Activated CD4-positive, alpha-beta memory T cell treated with anti-CD3 and anti-CD28 coated beads for 36 hours (primary cell): Measurements from ENCODE around the gene IRAK2. TPM values are rescaled to one million over a fixed set of nuclear protein-coding genes. Genes with fewer than 3 reads are reported as not detected.

Experiments used
- CTCF ChIA-PET: fragments of 350-600 bp; sonication (Branson Sonifier 250); formaldehyde crosslinking; loops from one replicate; lab custom pipeline; 2021; ENCODE audit warnings: antibody characterized with exemption, inconsistent platforms; lab: Charles Lee
- POLR2A ChIA-PET: fragments of 350-600 bp; sonication (Branson Sonifier 250); formaldehyde crosslinking; loops from one replicate; lab custom pipeline; 2021; ENCODE audit warnings: antibody characterized with exemption; lab: Charles Lee
- DNase-seq: peaks from one replicate; pipeline ENCODE4 v3.0.0-alpha.2; 2020
- H3K27ac Mint-ChIP-seq: one replicate; pipeline ENCODE4 v1.8.0; 2021; ENCODE audit warnings: mixed read lengths
- H3K27me3 Mint-ChIP-seq: one replicate; pipeline ENCODE4 v1.8.0; 2021; ENCODE audit warnings: mixed read lengths
- H3K36me3 Mint-ChIP-seq: one replicate; pipeline ENCODE4 v1.8.0; 2021; ENCODE audit warnings: mixed read lengths
- H3K4me1 Mint-ChIP-seq: one replicate; pipeline ENCODE4 v1.8.0; 2021; ENCODE audit warnings: low read depth, mixed read lengths
- H3K4me3 Mint-ChIP-seq: one replicate; pipeline ENCODE4 v1.8.0; 2021; ENCODE audit warnings: mild to moderate bottlenecking, mixed read lengths
- H3K9me3 Mint-ChIP-seq: one replicate; pipeline ENCODE4 v1.8.0; 2021; ENCODE audit warnings: mixed read lengths
- intact Hi-C: fragments of 100-400 bp; cut with micrococcal nuclease; formaldehyde crosslinking; loops from one replicate; pipeline ENCODE4 v1.15.1; 2023
- total RNA-seq, 2 experiments: library from RNA; stranded (reverse); gene quantifications; one replicate each; pipeline ENCODE4 v1.2.3, GENCODE V29; 2021

IRAK2 gene
- total RNA-seq, 2 experiments from 2014 or later, result 7.3 to 8.3 TPM

DNA sequence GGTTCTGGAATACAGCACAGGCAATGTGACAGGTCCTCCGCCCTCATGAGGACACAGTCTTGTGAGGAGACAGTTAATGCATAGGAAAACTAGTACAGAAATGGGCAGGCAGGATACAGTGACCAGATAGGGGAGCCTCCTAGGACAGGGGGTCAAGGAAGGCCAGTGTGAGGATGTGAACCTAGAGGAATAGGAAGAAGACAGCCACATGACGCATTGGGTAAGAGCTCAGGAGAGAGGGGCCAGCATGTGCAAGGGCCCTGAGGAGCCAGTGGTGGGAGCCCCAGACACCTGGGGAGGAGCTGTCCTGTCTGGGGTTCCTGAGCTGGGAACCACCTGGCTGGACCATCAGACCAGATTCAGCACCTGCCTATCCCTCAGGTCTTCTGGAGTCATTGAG is 15.6 kb downstream of the IRAK2 start:
- CTCF ChIA-PET, result no interaction called here
- H3K4me1 Mint-ChIP-seq, result peaks cover 6% of the 10 kb centered on the region
- intact Hi-C loops, result no loop called here
- DNase-seq, result no peak
- H3K36me3 Mint-ChIP-seq, result peaks cover 9% of the 10 kb centered on the region
- POLR2A ChIA-PET, result no interaction called here
- no peaks in the 10 kb centered on the region for H3K27me3 Mint-ChIP-seq
- H3K4me3 Mint-ChIP-seq, result no peak overlapping the region
- no peak overlapping the region for H3K27ac Mint-ChIP-seq
- no peaks in the 10 kb centered on the region for H3K9me3 Mint-ChIP-seq

DNA sequence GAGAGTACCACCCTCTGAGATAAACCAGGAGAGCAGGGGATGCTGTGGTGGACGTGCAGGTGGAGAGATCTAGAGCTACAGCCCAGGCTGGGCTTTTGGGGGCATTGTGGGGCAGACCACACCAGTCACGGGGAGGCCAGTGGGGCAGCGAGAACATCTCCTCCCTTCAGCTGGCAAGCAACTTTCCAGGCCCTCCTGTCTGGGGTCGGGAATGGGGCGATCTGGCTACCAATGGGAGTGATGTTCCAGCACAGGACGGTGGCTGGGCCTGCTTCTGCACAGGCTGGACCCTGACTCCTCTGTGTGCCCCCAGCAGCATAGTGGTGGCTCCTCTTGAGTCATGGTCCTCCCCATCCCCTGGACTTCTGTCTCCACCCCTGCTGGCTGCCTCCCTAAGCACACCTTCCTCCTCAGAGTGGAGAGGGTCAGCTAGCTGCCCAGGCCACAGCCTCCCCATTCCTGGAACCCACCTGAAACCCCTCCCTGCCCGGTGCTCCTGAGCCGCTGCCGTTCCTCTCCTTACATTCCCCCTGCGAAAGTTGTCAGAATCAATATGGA is 16.1 kb downstream of the IRAK2 start:
- H3K36me3 Mint-ChIP-seq, result peaks cover 9% of the 10 kb centered on the region
- no peak overlapping the region for H3K4me3 Mint-ChIP-seq
- no peaks in the 10 kb centered on the region for H3K27me3 Mint-ChIP-seq
- DNase-seq, result no peak
- H3K4me1 Mint-ChIP-seq, result peaks cover 9% of the 10 kb centered on the region
- intact Hi-C loops, result no loop called here
- H3K9me3 Mint-ChIP-seq, result no peaks in the 10 kb centered on the region
- CTCF ChIA-PET, result no interaction called here
- H3K27ac Mint-ChIP-seq, result no peak overlapping the region
- POLR2A ChIA-PET, result no interaction called here

DNA sequence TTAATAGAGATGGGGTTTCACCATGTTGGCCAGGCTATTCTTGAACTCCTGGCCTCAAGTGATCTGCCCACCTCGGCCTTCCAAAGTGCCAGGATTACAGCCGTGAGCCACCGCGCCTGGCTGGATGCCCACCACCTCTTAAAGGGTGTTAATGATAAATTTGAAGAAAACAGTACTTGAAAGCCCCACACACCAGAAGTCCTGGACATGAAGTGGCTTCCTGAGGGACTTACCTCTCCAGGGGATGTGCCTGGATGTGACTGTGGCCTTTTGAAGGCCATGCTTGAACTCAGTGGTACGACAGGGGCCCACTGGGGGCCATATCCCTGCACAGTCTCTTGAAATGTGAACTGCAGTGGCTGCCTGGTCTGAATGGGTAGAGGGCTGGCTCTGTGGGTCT is 18.2 kb downstream of the IRAK2 start:
- ChIA-PET POLR2A (no interaction called here), CTCF (no interaction called here)
- peaks cover 12% of the 10 kb centered on the region for H3K36me3 Mint-ChIP-seq
- no peaks in the 10 kb centered on the region for H3K27me3 Mint-ChIP-seq
- intact Hi-C loops, result no loop called here
- no peak for DNase-seq
- H3K9me3 Mint-ChIP-seq, result no peaks in the 10 kb centered on the region
- H3K4me1 Mint-ChIP-seq, result peaks cover 30% of the 10 kb centered on the region
- no peak overlapping the region for H3K4me3 Mint-ChIP-seq
- H3K27ac Mint-ChIP-seq, result no peak overlapping the region

DNA sequence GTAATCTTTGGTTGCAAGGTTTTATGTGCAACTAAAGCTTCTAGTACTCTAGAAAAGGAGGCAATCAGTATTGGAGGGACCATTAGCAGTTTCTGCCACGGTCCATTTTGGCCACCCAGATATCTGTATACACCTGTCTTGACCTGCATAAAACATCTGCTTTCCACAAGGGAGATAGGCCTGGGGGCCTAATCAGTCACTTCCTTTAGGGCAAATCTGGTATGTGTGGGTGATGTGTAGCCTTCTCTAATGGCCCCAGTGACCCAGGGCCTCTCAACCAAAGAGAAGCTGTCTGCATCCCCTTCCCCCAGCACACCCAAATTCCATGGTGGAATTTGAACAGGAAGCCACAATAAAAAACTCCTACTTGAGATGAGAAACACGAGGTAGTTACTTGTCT is 19.5 kb downstream of the IRAK2 start:
- H3K9me3 Mint-ChIP-seq, result no peaks in the 10 kb centered on the region
- no peak overlapping the region for H3K4me3 Mint-ChIP-seq
- intact Hi-C loops, result no loop called here
- H3K27ac Mint-ChIP-seq, result peak overlapping the region; percentile 20
- H3K27me3 Mint-ChIP-seq, result no peaks in the 10 kb centered on the region
- CTCF ChIA-PET, result interaction anchor here (0.6 kb wide), 1 partner anchor 38 kb away, joined by 4 read pairs; no protein-coding TSS in a partner anchor
- POLR2A ChIA-PET, result no interaction called here
- H3K4me1 Mint-ChIP-seq, result peaks cover 34% of the 10 kb centered on the region
- H3K36me3 Mint-ChIP-seq, result peaks cover 9% of the 10 kb centered on the region
- no peak for DNase-seq

DNA sequence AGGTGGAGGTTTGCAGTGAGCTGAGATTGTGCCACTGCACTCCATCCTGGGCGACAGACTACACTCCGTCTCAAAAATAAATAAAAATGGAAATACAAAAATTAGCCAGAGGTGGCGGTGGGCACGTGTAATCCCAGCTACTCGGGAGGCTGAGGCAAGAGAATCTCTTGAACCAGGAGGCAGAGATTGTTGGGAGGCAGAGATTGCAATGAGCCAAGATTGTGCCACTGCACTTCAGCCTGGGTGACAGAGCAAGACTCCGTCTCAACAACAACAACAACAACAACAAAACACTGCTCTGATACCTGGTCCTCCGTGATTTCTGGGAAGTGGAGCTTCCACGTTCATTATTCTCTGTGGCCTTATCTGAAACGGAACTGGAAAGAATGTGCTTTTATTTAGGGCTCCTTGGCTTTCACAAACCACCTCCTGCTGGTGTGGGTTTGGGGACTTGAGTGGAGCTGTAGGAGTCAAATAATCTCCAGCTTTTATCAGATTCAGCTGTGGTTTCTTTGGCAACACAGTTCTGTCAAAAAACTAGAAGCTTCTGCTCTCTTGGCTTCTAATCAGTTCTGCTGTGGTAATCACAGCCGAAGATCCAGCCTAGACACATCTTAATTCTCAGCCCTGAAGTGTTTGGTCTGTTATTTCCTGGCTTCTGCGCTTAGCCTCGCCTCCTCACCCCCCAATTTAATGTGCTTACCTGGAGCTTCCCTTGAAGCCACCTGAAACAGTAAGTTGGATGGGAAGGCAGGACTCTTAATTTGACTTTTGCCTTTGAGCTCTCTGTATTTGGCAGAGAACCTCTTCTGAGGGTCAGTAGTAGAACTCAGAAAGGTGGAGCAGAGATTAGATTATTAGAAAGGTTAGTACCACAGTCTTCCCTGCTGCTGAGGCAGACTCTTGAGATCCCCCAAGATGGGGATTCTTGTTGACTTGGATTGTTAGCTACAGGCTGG is 21.4 kb downstream of the IRAK2 start:
- intact Hi-C loops, result no loop called here
- CTCF ChIA-PET, result interaction anchor here (0.6 to 1.6 kb wide), 9 partner anchors 10 to 393 kb away, joined by 3 to 5 read pairs (median 4); partner anchors contain the start of gene ARPC4
- peak overlapping the region; percentile 17 for H3K4me3 Mint-ChIP-seq
- H3K27ac Mint-ChIP-seq, result peak overlapping the region; percentile 80
- H3K27me3 Mint-ChIP-seq, result no peaks in the 10 kb centered on the region
- DNase-seq, result no peak
- H3K9me3 Mint-ChIP-seq, result no peaks in the 10 kb centered on the region
- H3K36me3 Mint-ChIP-seq, result peaks cover 7% of the 10 kb centered on the region
- H3K4me1 Mint-ChIP-seq, result peaks cover 48% of the 10 kb centered on the region
- POLR2A ChIA-PET, result interaction anchor here (0.6 to 1.4 kb wide), 5 partner anchors 13 to 57 kb away, joined by 3 to 4 read pairs (median 3); partner anchors contain the start of gene IRAK2

DNA sequence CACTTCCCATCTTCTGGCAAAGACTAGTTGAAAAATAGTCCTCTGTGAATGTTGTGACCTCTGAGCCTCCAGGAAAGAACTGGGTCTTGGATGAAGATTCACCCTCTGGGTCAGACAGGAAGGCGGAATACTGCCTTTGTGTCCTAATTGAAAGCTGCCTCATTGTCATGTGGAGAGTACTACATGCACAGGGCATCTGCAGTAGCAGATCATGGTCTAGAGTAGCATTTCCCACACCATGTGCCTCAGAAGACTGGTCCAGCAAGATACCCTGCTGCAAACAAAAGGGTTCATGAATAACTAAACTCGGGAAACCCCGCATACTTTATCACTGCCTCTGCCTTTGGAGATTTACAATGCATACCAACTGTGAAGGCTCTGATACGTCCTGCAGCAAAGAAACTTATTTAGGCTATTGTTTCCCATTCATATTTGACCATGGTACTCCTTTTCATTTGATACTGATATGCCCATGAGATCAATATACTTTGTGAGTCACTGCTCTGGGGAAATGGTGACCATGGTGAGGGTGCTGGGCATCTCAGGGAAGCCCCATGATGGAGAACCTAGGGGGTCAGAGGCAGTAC is 22.7 kb downstream of the IRAK2 start:
- no peak for DNase-seq
- Mint-ChIP-seq H3K4me3 (no peak overlapping the region), H3K27me3 (no peaks in the 10 kb centered on the region), H3K36me3 (peaks cover 7% of the 10 kb centered on the region), H3K27ac (peak overlapping the region; percentile 52), H3K4me1 (peaks cover 61% of the 10 kb centered on the region), H3K9me3 (no peaks in the 10 kb centered on the region)
- ChIA-PET CTCF (interaction anchor here (1.0 kb wide), 1 partner anchor 76 kb away, joined by 5 read pairs; no protein-coding TSS in a partner anchor), POLR2A (interaction anchor here (1.1 to 1.4 kb wide), 3 partner anchors 12 to 41 kb away, joined by 3 to 4 read pairs (median 3); partner anchors contain the start of gene IRAK2)
- intact Hi-C loops, result no loop called here

DNA sequence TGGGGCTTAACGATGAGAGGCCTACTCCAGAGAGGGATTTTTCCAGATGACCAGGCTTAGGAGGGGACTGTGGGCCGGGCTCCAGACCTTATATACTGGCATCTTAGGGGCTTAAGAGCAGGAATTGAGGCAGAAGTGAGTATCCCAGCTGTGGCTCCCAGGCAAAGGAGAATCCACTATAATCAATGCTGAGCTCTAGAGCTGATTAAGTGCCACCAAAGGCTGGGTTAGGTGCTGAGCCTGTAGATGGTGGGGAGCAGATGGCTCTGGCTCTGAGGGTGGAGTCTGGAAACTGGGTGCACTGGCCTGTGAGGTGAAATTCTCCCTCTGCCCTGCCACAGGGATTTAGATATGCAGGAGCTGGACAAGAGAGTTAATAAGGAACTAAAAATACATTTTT is 23.2 kb downstream of the IRAK2 start:
- no peak overlapping the region for H3K4me3 Mint-ChIP-seq
- POLR2A ChIA-PET, result no interaction called here
- CTCF ChIA-PET, result interaction anchor here (0.6 to 1.2 kb wide), 2 partner anchors 36 to 76 kb away, joined by 3 to 4 read pairs; no protein-coding TSS in a partner anchor

DNA sequence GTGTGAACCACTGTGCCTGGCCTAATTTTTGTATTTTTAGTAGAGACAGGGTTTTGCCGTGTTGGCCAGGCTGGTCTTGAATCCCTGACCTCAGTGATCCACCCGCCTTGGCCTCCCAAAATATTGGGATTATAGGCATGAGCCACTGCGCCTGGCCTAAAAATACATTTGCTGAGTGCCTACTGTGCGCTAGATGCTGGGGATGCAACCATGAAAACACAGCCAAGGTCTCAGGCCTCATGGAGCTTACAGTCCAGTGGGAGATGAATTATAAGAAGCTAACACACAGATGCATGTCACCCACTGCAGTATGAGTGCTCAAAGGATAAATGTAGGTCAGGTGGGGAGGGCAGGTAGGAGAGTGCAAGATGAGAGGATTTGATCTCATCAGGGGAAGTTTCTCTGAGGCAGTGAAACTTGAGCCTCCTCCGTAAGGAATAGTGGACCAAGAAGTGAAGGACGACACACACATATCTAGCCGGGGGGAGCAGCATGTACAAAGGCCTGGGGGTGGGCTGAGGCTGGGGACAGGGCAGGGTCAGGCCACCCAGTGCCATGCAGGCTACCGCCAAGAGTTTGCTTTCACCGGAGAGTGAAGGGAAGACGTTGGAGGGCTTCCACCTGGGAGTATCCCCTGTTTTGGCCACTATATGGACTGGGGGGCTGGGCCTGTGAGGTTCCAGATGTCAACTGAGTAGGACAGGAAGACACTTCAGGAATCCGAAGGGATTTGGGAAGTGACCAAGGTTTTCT is 24.3 kb downstream of the IRAK2 start:
- Mint-ChIP-seq H3K9me3 (no peaks in the 10 kb centered on the region), H3K27me3 (no peaks in the 10 kb centered on the region), H3K4me3 (no peak overlapping the region), H3K27ac (peak overlapping the region; percentile 89), H3K36me3 (peaks cover 7% of the 10 kb centered on the region), H3K4me1 (peaks cover 77% of the 10 kb centered on the region)
- DNase-seq, result no peak
- ChIA-PET POLR2A (interaction anchor here (2.0 kb wide), 1 partner anchor 10 kb away, joined by 7 read pairs; no protein-coding TSS in a partner anchor), CTCF (interaction anchor here (1.2 to 2.0 kb wide), 3 partner anchors 12 to 75 kb away, joined by 4 to 6 read pairs (median 4); no protein-coding TSS in a partner anchor)
- intact Hi-C loops, result loop anchor here (2.0 kb wide), 1 partner anchor 14 kb away; no protein-coding TSS in a partner anchor

More for the DNA sequence above, 23.2 kb downstream of the IRAK2 start:
- Mint-ChIP-seq H3K4me1 (peaks cover 66% of the 10 kb centered on the region), H3K9me3 (no peaks in the 10 kb centered on the region), H3K27me3 (no peaks in the 10 kb centered on the region), H3K36me3 (peaks cover 7% of the 10 kb centered on the region), H3K27ac (peak overlapping the region; percentile 52)
- intact Hi-C loops, result loop anchor here (2.0 kb wide), 1 partner anchor 15 kb away; no protein-coding TSS in a partner anchor
- no peak for DNase-seq

DNA sequence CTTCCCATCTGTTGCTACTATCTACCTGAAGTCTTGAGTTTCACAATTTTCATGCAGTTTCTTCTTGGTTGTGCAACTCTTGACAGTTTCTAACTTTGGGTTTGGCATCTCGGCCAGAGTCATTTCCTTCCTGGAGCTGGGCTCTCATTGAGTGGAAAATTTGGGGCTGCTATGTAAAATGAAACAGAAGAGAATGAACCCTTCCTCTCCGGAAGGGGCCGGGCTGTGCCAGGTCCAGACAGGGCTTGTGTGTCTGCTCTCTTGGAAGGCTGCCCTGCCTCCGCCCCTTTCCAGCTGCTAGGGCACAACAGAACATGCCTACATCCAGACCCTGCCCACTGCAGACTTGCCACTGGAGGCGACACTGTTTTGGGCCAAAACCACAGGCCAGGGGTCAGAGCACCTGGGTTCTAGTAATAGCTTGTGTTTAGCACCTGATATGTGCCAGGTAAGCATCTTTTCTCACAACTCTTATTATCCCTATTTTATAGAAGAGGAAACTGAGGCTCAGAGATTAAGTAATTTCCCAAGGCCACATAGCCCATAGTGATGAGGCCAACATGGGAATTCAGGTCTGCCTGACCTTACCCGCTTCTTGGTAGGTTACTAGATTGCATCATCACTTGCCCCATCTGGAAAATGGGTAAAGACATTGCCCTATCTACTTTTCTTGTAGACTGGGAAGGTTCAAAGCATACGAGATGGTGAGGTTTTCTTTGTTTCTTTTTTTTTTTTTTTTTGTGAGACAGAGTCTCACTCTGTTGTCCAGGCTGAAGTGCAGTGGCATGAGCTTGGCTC is 25.0 kb downstream of the IRAK2 start:
- peak overlapping the region; percentile 9 for H3K4me3 Mint-ChIP-seq
- DNase-seq, result peak; percentile 77
- H3K4me1 Mint-ChIP-seq, result peaks cover 82% of the 10 kb centered on the region
- H3K36me3 Mint-ChIP-seq, result peaks cover 4% of the 10 kb centered on the region
- intact Hi-C loops, result loop anchor here (2.0 to 5.0 kb wide), 2 partner anchors 13 to 133 kb away; partner anchors contain the start of gene SEC13
- peak overlapping the region; percentile 89 for H3K27ac Mint-ChIP-seq
- POLR2A ChIA-PET, result interaction anchor here (2.0 kb wide), 1 partner anchor 9 kb away, joined by 7 read pairs; no protein-coding TSS in a partner anchor
- CTCF ChIA-PET, result interaction anchor here (0.9 to 2.0 kb wide), 4 partner anchors 9 to 74 kb away, joined by 4 to 6 read pairs (median 6); no protein-coding TSS in a partner anchor
- H3K9me3 Mint-ChIP-seq, result no peaks in the 10 kb centered on the region
- no peaks in the 10 kb centered on the region for H3K27me3 Mint-ChIP-seq

DNA sequence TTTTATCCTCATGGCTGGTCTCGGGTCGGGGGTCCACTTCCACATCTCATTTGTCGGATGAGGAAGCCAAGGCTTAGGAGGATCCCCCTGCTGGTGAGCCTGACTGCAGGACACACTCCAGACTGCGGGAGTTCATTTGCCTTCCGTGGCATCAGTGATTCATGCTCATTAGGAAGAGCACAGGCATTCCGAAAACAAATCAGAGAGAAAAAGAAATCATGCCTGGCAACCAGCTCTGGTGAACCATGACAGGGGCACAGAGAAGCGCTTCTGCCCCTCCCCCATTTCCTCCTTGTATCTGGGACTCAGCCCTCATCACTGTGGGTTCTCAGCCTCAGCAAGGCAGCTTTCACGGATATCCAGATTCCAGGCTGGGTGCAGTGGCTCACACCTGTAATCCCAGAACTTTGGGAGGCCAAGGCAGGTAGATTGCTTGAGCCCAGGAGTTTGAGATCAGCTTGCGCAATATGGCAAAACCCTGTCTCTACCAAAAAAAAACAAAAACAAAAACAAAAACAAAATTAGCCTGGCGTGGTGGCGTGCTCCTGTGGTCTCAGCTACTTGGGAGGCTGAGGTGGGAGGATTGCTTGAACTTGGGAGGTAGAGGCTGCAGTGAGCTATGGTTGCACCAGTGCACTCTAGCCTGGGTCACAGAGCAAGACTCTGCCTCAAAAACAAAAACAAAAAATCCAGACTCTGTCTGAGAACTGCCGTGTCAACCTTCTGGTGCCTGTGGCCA is 28.4 kb downstream of the IRAK2 start:
- intact Hi-C loops, result loop anchor here (1.0 to 5.0 kb wide), 9 partner anchors 10 to 302 kb away; partner anchors contain the start of genes IRAK2, JAGN1, SEC13 and TATDN2
- H3K4me3 Mint-ChIP-seq, result peak overlapping the region; percentile 35

More for the DNA sequence above, 28.4 kb downstream of the IRAK2 start:
- Mint-ChIP-seq H3K9me3 (no peaks in the 10 kb centered on the region), H3K36me3 (no peaks in the 10 kb centered on the region), H3K27ac (peak overlapping the region; percentile 97), H3K27me3 (no peaks in the 10 kb centered on the region), H3K4me1 (peaks cover 83% of the 10 kb centered on the region)
- ChIA-PET CTCF (interaction anchor here (0.9 to 2.6 kb wide), 6 partner anchors 11 to 260 kb away, joined by 3 to 11 read pairs (median 7); partner anchors contain the start of genes CRELD1 and TATDN2), POLR2A (interaction anchor here (1.2 to 2.4 kb wide), 6 partner anchors 21 to 55 kb away, joined by 6 to 14 read pairs (median 8); partner anchors contain the start of genes TATDN2 and VHL)
- DNase-seq, result peak; percentile 84
